IPS DF 4.7 (cell line): ENCODE measurements around the gene SHISA7.

Experiments used
- DNase-seq: peaks from one replicate; pipeline ENCODE4 v3.0.0-alpha.2; 2013; ENCODE audit warnings: low spot score; ENCODE audit errors: extremely low read depth

The SHISA7 gene

DNA sequence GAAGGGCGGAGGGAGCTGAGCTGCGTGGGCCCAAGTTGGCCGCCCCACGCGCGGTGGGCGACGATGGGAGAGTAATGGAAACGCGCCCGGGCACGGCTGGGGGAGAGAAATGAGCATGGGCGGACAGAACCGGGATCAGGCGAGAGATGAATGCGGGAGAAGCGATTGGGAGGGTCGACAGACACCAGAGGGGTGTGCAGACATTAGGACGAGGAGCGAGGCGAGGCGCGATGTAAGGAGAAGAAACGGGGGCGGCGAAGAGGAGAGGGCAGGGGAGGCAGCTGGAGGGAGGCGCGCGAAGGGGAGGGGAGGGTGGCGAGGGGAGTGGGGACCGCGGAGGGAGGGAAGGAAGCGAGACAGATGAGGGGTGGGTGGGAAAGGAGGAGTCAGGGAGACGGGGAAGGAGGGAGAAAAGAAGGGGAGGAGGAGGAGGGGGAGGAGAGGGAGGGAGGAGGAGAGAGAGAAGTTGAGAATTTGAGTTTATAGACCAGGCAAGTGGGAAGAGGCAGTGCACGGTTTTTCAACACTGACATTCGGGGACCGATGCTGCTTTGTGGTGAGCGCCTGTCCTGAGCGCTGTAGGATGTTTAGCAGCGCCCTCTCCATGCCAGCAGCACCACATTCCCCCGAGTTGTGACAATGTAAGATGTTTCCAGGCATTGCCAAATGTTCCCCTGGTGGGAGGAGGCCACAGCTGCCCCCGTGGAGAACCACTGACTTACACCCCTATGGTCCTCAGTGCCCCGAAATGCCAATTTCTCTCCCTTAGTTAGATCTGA, at the start of gene SHISA7:
Gene SHISA7 (minus strand): TSS at position 256 of the 779 bp plus-strand sequence. CDS start 437 bp downstream, outside the sequence.
- DNase-seq: no peak

DNA sequence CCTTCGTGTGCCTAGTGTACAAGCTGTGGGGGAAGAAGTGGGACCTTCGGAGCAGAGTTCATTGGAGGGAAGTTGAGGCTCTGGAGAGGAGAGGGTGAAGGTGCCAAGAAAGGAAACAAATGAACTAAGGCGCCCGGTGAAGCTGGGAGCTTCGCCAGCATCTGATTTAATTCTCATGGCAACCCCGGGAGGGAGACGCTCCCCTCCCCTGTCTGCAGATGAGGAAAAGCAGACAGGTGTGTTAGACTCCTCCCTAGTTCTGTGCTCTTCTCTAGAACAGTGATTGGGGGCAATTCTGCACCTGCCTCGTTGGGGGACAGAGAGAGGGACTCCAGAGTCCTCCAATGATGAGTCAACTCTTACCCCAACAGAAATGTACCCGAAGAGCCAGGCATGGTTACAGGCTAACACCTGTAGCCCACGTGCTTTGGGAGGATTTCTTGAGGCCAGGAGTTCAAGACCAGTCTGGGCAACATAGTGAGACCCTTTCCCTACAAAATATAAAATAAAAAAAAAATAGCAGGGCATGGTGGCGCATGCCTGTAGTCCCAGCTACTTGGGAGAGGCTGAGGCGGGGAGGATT, 49.4 kb upstream of the SHISA7 start:
- DNase-seq: no peak

DNA sequence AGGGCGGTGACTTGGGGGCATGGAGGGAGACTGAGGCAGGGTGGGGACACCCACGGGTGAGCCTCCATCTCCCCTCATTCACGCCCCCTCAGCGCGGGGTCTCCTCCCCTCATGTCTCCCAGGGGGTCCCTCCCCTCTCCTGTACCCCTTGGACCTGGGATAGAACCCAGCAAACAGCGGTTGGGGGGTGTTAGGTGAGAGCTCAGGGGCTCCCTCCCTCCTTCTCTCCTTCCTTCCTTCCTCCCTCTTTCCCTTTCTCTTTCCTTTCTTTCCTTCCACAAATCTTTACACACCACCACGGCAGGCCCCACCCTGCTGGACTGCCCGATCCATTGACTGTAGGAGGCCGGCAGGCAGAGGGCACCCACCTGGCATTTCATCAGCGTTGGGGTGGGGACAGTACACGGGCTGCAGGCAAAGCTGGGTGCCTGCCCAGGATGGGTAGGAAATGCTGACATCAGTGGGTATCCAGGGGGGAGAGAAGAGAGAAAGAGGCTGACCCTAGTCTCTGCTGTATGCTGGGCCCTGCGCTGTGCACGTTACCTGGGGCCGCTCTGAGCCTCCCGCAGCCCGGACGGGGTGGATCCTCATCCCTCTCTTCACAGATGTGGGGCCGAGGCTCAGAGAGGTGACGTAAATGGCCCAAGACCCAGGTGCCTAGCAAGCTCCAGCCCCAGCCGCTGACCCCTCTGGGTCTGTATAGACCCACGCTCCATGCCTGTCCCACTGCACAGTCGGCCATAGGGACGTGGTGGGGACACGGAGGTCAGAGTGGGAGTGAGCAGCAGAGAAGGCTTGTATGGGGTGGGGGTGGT, 48.7 kb upstream of the SHISA7 start:
- no peak for DNase-seq

DNA sequence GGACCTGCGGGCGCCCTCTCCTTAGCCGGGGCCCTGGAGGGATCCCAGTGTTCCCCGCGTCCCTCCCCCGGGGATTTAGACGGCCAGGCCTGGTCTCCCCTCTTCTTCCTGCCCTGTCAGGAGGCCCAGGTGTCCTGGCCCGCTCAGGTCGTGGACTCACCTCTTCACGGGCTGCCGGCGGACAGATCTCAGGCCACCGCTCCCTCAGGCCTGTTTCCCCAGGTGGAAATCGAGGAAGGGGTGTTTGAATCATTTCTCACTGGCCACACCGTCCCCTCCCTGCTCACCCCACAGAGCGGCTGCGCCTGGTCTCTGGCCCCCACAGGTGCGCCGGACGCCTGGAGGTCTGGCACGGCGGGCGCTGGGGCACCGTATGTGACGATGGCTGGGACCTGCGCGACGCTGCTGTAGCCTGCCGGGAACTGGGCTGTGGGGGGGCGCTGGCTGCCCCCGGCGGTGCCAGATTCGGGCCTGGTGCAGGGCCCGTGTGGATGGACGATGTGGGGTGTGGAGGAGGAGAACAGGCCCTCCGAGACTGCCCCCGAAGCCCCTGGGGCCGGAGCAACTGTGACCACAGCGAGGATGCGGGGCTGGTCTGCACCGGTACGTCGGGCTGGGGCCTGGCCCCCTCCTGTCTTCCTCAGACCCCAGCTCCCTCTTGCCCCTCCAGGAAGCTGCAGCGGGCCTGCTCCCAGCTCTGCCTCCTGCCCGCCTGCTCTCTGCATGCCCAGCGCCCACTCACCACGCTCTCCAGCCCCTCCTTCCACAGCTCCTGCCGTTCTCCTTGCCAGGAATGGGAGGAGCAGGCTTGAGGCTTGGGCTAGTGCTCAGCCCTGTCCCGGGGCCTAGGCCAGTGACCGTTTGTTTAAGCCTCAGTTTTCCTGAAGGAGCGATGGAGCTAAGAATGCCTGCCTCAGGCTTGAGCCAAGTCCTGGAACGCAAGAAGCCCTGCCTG, 47.7 kb upstream of the SHISA7 start:
- no peak for DNase-seq

DNA sequence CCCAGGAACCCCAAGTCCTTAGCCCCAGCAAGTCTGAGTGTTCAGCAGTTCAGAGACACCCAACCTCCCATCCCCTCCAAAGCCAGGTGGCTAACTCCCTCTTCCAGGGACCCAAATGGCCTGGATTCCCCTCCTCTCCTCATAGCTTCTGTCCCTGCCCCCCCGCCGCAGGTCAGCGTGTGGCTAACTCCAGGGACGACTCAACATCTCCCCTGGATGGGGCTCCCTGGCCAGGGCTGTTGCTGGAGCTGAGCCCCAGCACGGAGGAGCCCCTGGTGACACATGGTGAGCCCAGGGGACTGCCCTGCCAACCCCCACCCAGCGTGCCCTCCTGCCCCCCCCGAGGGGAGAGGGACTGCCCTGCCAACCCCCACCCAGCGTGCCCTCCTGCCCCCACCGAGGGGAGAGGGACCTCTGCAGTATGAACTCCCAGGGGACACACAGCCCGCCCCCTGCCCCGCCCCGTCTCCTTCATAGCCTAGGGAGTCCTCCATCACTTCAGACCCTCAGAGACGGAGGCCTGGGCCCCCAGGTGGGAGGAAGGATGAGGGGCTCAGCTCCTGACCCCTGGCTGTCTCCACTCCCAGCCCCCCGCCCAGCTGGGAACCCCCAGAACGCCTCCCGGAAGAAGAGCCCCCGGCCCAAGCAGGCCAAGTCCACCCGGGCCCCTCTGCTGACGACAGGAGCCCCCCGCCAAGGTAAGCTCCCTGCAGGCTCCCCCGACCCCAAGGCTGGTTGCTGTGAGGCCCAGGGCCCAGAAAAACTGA, 46.8 kb upstream of the SHISA7 start:
- DNase-seq: no peak

DNA sequence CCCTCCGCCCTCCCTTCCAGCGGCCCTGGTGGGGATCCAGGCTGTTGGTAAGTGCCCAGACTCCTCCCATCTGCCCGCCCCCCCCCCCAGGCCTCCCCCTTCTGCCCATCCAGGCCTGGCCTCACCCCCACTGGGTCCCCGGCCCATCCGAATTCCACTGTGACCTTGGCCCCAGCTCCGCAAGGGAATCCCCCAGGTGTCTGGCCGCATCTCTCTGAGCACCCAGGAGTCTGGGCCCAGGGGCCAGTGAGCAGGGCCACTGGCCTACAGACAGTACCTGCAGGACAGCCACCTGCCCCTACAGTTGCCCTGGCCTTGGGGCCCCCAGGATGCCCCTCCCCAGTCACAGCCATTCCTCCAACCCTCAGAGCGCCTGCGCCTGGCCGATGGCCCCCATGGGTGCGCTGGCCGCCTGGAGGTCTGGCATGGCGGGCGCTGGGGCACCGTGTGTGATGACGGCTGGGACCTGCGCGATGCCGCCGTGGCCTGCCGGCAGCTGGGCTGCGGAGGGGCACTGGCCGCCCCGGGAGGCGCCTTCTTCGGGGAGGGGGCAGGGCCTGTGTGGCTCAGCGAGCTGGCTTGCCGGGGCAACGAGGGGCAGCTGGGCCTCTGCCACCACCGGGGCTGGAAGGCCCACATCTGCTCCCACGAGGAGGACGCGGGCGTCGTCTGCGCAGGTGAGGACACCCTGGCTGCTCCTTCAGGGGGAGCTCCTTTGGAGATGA, 46.0 kb upstream of the SHISA7 start:
- DNase-seq: no peak

DNA sequence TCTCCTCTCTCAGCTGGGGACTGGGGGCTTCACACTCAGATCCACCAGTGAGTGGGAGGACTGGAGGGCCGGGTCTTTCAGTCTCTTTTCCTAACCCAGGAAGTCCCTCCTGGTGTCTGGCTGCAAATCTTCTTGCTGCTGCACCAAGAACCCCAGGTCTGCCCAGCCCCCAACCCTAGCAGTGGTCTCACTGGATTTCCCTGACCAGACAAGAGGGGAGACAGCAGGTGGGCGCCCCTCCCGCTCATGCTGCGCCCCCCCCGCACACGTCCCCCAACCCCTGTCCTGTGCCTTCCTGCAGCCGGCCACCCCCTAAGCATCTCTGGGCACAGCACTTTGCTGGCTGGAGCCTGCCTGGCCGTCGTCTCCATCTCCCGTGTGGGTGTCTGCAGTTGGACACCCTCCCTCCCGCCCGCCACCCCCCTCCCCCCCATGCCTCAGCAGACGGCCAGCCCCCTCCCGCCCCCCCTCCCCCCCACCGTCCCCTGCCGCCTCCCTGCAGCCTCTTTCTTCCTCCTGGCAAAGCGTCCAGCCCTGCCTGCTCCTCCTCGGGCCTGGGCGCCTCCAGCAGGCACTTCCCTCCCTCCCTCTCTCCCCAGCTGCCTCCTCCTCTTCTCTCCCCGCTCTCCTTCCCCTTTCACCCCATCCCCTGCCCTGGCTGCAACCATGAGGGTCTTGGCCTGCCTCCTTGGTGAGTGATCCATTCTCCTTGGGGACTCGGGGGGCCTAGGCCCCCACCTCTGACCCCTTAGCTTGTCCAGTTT, 45.0 kb upstream of the SHISA7 start, which contains the start of gene SSC5D:
Gene SSC5D (plus strand): TSS at position 513 of the 764 bp plus-strand sequence. CDS start 154 bp downstream, at position 667.
- no peak for DNase-seq

DNA sequence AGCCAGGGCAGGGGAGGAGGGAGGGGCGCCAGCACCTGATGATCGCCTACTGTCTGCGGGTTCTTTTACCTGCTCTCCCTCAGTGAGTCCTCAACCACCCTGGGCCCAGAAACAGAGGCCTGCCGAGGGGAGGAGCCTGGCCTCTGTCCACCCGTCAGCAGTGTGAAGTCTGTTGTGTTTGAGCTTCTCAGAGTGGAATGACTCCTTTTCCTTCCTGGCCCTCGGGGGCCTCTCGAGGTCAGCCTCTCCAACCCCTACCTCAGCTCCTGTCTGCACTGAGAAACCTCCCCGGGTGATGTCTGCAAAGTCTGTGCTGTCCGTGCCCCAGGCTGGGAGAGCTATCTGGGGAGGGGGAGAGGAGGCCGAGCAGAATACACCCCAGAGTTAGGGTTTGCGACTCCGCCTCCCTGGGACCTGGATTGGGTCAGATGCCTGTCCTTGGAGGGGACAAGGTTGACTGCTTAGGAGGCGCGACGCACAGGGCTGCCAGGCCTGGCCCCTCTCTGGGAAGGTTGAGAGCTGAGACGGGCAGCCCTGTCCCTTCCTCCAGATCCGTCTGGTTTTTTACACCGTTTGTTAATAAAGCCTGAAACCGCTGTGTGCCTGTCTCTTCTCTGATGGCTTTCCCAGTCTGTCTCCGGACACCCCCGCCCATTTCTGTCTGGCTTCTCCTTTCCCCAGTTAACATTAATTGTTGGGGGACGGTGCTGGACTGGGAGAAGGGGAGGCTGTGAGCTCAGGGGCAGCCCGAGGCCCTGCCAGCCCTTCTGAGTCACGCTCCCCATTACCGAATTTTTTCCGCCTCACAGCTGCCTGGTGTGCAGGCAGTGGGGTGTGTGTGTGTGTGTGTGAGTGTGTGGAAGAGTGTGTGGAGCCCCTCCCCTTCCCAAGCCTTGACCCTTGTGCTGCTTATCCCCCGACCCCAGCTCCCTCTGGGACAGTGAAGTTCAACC, 44.1 kb upstream of the SHISA7 start:
- DNase-seq: no peak

DNA sequence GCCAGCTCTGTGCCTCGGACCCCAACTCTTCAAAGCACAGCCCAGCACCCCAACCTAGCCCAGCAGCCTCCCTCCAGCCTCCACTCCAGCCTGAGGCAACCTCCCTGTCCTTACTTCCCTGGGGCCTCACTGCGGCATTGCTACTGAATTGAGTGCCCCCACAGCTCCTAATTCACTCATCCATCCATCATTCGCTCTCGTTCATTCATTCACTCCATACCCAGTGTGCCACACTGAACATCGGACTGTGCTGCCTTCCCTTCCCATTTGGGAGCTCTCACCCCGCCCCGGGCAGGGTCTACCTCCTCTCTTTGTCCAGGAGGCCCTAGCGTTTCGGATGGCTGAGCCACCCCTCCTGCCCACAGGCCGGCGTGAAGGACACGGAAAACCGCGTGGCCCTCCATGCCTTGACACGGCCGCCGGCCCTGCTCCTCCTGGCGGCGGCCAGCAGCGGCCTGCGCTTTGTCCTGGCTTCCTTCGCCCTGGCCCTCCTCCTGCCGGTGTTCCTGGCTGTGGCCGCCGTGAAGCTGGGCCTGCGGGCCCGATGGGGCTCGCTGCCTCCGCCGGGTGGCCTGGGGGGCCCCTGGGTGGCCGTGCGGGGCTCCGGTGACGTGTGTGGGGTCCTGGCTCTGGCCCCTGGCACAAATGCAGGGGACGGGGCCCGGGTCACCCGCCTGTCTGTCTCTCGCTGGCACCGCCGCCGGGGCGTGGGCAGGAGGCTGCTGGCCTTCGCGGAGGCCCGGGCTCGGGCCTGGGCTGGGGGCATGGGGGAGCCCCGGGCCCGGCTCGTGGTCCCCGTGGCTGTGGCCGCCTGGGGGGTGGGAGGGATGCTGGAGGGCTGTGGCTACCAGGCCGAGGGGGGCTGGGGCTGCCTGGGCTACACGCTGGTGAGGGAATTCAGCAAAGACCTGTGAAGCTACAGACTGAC, 43.2 kb upstream of the SHISA7 start:
- no peak for DNase-seq

DNA sequence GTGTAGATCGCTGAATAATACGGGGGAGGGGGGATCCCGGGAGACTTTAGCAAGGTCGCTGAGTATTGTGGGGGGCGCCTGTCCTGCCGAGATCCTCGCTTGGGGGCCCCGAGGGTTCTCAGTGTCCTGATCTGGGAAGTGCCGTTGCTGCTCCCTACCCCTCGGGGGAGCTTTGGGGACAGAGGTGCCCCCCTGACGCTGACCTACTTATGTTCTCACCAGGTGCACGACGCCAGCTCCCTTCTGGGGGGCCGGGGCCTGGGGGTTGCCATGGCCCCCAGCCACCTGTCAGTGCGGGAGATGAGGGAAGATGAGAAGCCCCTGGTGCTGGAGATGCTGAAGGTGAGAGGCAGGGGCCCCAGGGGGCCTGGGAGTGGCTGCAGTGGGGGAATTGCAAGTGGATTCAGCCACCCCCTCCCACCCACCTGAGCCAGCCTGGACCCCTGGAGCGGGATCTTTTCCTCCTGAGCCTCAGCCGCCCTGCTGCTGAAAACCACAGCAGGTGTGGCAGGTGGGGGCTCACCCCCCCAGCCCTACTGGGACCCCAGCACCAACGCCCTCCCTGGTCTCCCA, 42.4 kb upstream of the SHISA7 start:
- DNase-seq: no peak

DNA sequence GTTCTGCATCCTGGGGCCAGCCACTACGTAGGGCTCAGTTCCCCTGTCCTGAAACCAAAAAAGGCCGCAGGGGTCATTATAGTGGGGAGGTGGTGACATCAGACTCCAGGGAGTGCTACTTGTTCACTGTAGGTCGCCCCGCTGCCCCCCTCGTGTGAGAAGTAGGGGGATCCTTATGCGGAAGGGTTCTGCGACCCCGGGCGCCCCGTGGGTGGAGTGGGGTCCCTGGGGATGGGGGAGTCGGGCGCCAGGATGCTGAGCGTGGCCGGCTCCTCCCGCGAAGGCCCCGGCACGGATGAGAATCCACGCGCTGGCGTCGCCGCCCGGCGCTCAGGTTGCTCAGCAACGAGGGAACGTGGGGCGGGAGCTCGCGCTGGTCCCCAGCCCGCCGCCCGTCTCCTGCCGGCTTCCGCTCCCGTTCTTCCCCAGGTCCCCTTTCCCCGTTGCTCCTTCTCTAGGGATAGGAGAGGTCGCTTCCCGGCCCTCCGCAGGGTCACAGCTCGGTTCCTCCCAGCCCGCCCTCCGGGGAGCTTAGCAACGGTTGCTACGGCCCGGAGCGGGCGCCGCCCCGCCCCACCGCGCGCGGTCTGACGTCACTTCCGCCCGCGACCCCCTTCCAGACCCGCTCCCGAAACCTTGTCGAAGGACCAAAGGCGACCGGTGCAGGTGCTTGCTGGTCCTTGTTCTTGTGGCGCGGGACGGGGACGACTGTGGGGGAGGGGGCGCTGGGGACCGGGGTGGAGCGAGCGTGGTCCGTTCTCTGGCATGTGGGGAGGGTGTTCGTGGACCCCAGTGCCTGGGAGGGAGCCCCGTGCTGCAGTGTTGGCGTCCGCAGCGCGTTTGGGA, 41.7 kb upstream of the SHISA7 start, which contains the start of gene NAT14:
Gene NAT14 (plus strand): TSS at position 596 of the 846 bp plus-strand sequence. CDS start 521 bp downstream, outside the sequence.
- DNase-seq: no peak

DNA sequence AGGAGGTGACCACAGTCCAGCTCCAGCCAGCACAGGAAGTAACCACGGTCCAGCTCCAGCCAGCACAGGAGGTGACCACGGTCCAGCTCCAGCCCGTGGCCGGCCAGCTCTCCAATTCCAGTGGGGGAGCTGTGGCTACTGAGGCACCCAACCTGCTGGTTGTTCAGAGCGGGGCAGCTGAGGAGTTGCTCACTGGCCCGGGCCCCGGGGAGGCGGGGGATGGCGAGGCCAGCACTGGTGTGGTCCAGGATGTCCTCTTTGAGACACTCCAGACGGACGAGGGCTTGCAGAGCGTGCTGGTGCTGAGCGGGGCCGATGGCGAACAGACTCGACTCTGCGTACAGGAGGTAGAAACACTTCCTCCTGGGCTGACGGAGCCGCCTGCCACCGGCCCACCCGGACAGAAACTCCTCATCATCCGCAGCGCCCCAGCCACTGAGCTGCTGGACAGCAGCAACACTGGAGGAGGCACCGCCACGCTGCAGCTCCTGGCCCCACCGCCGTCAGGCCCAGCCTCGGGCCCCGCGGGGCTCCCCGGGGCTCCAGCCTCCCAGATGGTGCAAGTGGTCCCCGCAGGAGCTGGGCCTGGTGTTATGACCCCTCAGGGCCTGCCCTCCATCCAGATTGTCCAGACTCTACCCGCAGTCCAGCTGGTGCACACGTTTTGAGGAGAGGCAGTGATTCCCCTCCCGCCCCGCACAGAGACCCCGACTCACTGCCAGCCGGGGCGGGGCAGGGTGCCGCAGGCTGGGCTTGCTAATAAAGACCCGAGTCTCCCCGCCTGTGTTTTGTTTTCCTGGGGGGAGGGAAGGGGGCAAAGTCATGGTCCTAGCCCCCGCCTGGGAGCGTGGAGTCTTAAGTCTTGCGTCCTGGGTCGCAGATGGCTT, 40.8 kb upstream of the SHISA7 start:
- DNase-seq: no peak

DNA sequence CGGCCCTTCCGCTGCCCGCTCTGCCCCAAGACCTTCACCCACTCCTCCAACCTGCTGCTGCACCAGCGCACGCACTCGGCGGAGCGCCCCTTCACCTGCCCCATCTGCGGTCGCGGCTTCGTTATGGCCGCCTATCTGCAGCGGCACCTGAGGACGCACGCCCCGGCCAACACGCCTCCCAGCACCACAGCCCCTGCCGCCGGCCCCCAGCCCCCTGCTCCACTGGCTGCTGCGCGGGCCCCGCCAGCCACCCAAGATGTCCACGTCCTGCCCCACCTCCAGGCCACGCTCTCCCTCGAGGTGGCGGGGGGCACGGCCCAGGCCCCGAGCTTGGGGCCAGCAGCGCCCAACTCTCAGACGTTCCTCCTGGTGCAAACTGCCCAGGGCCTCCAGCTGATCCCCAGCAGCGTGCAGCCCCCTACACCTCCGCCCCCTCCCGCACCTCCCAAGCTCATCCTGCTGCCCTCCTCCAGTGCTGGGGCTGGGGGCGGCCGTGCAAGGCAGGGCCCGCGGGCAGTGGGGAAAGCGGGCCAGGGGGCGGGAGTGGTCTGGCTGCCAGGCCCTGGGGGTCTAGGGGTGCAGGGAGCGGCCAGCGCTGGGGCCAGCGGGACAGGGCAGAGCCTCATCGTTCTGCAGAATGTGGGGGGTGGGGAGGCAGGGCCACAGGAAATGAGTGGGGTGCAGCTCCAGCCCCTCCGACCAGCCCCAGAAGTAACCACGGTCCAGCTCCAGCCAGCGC, 40.0 kb upstream of the SHISA7 start:
- no peak for DNase-seq
